ENCODE results near the gene HAAO. TPM values are rescaled to one million over a fixed set of nuclear protein-coding genes. Genes with fewer than 3 reads are reported as not detected.

The HAAO gene
- total RNA-seq, 1 experiment from 2014 or later, result 6.6 TPM

GRCh38 chr2:42747422-42747821, 45.0 kb downstream of the HAAO start:
- H2BK15ac ChIP-seq (ENCODE audit: low read depth, low read length), result no peak overlapping the region
- no peak overlapping the region for H3K23ac ChIP-seq (ENCODE audit: insufficient read length, low read depth, low read length)
- H3T11ph ChIP-seq (ENCODE audit: low read length), result no peak overlapping the region
- Mint-ChIP-seq H3K27ac (no peak overlapping the region), H3K9me3 (peaks cover 0 to 3% of the 10 kb centered on the region in 2 experiments; a peak in 1 of 5 replicates), H3K36me3 (ENCODE audit: insufficient read depth in 1 of 3, low read depth in 3 of 3) (peaks cover 8 to 10% (median 9%) of the 10 kb centered on the region in 3 experiments; a peak in 6 of 7 replicates), H3K4me1 (0 out of 4 replicates have a peak, but pooled peaks cover 0 to 2% of the 10 kb centered on the region in 2 experiments), H3K4me3 (no peak overlapping the region), H3K27me3 (ENCODE audit: low read depth) (no peaks in the 10 kb centered on the region)
- H3K4me2 ChIP-seq (ENCODE audit: insufficient read depth, insufficient read length, low read length), result no peak overlapping the region
- no CpG with 5 or more reads among the region's 3 CpGs for WGBS (ENCODE audit: extremely low coverage, insufficient read length, low lambda C conversion rate)
- no peak overlapping the region for H2BK120ac ChIP-seq (ENCODE audit: low read depth, low read length, poor library complexity, severe bottlenecking)
- H3K18ac ChIP-seq (ENCODE audit: insufficient read length, low read depth, low read length), result no peak overlapping the region
- no peak overlapping the region for H2BK5ac ChIP-seq (ENCODE audit: insufficient read length, low read length)
- TF ChIP-seq CTCF (conservative IDR thresholded peaks at IDR 0.05), result no peak
- H2AK5ac ChIP-seq (ENCODE audit: insufficient read length, low read length), result no peak overlapping the region
- H3K14ac ChIP-seq (ENCODE audit: insufficient read depth, low read length), result no peak overlapping the region
- H3K4ac ChIP-seq (ENCODE audit: low read depth, low read length), result no peak overlapping the region
- no peak overlapping the region for H4K5ac ChIP-seq (ENCODE audit: insufficient read length, low read depth, low read length)
- H2BK20ac ChIP-seq (ENCODE audit: low read depth, low read length, poor library complexity, severe bottlenecking), result no peak overlapping the region
- no peaks in the 10 kb centered on the region for H3K79me2 ChIP-seq (ENCODE audit: insufficient read depth, low read length)
- H4K20me1 ChIP-seq (ENCODE audit: control insufficient read depth, insufficient read depth, insufficient read length), result no peaks in the 10 kb centered on the region
- H3K4me1 ChIP-seq (ENCODE audit: insufficient read depth, low read length), result no peaks in the 10 kb centered on the region
- no peak overlapping the region for H4K91ac ChIP-seq (ENCODE audit: insufficient read length, low read depth, low read length)
- no peak for DNase-seq
- H3K9me3 ChIP-seq (ENCODE audit: control insufficient read depth, low read depth, low read length), result no peaks in the 10 kb centered on the region
- no peaks in the 10 kb centered on the region for H3K27me3 ChIP-seq (ENCODE audit: insufficient read depth, low read length)
- H4K8ac ChIP-seq (replicated peaks; ENCODE audit: insufficient read length, low read depth, low read length), result no peak overlapping the region
- no peak overlapping the region for H2BK12ac ChIP-seq (ENCODE audit: insufficient read length, low read depth, low read length)
- H3K79me1 ChIP-seq (ENCODE audit: insufficient read depth, low read depth, low read length, poor library complexity, severe bottlenecking), result no peaks in the 10 kb centered on the region
- H2AFZ ChIP-seq (ENCODE audit: low read length), result no peak overlapping the region
- H3K23me2 ChIP-seq (ENCODE audit: insufficient read length, low read depth, low read length, poor library complexity, severe bottlenecking), result no peaks in the 10 kb centered on the region
- no peak overlapping the region for H3K56ac ChIP-seq (ENCODE audit: insufficient read length, low read depth, low read length)
- H3K27ac ChIP-seq (ENCODE audit: insufficient read length, low read depth, low read length), result no peak overlapping the region
- no peak overlapping the region for H3K9ac ChIP-seq (ENCODE audit: extremely low read depth, insufficient read length, low read length)

Measured in H9 (cell line).